ENCODE results near the gene ARMC9. TPM values are rescaled to one million over a fixed set of nuclear protein-coding genes. Genes with fewer than 3 reads are reported as not detected.

The ARMC9 gene
- total and polyA plus RNA-seq, 2 donors from 2014 or later = 7.3 to 18.2 TPM

DNA sequence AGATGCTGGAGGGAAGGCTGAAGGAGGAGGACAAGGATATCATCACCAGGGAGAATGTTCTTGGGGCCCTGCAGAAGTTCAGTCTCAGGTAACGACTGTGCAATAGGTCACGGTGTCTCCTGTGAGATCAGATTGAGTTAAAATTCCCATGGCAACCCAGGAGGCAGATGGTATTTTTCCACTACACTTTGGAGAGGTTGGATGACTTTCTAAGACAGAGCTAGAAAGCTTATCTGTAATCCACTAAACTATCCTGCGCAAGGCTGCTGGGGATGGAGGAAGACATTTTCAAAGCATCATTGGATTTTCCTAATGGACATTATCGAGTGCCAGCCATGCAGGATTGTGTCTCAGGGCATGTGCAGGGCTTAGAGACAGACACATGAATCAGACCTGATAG, 74.6 kb downstream of the ARMC9 start:
- DNase-seq (no peak), FAIRE-seq (no peak)
- intact Hi-C loops (cut with DNase I) = no loop called here
- Histone ChIP-seq H3K4me3 (ENCODE audit: low read length in 3 of 3) (no peak overlapping the region), H3K4me1 (ENCODE audit: control insufficient read depth in 2 of 3, insufficient read depth in 2 of 3, low read depth in 1 of 3, low read length in 3 of 3) (no peaks in the 10 kb centered on the region), H3K27ac (ENCODE audit: low read depth in 2 of 2, low read length in 2 of 2) (no peak overlapping the region), H3K9ac (ENCODE audit: low read length in 3 of 3) (no peak overlapping the region), H3K36me3 (ENCODE audit: control insufficient read depth in 2 of 3, insufficient read depth in 3 of 3, low read length in 3 of 3) (peaks cover 5 to 25% (median 17%) of the 10 kb centered on the region in 3 donors), H3K9me3 (ENCODE audit: control insufficient read depth in 2 of 3, insufficient read depth in 1 of 3, low read length in 3 of 3) (no peaks in the 10 kb centered on the region), H3K27me3 (ENCODE audit: control insufficient read depth, insufficient read depth, low read length) (no peaks in the 10 kb centered on the region)
- no peak for TF ChIP-seq CTCF (IDR thresholded peaks at IDR 0.05; ENCODE audit: borderline replicate concordance, extremely low read depth, insufficient read depth)

GRCh38 chr2:231276987-231277386, 78.6 kb downstream of the ARMC9 start:
- H3K4me1 ChIP-seq (ENCODE audit: control insufficient read depth in 2 of 3, insufficient read depth in 2 of 3, low read depth in 1 of 3, low read length in 3 of 3) = no peaks in the 10 kb centered on the region
- no peak overlapping the region for H3K9ac ChIP-seq (ENCODE audit: low read length in 3 of 3)
- FAIRE-seq = no peak
- intact Hi-C loops (cut with DNase I) = no loop called here
- TF ChIP-seq CTCF (IDR thresholded peaks at IDR 0.05; ENCODE audit: borderline replicate concordance, extremely low read depth, insufficient read depth) = no peak
- no peak overlapping the region for H3K27ac ChIP-seq (ENCODE audit: low read depth in 2 of 2, low read length in 2 of 2)
- H3K27me3 ChIP-seq (ENCODE audit: control insufficient read depth, insufficient read depth, low read length) = no peaks in the 10 kb centered on the region
- H3K36me3 ChIP-seq (ENCODE audit: control insufficient read depth in 2 of 3, insufficient read depth in 3 of 3, low read length in 3 of 3) = peaks cover 8 to 34% (median 12%) of the 10 kb centered on the region in 3 donors
- H3K9me3 ChIP-seq (ENCODE audit: control insufficient read depth in 2 of 3, insufficient read depth in 1 of 3, low read length in 3 of 3) = no peaks in the 10 kb centered on the region
- H3K4me3 ChIP-seq (ENCODE audit: low read length in 3 of 3) = no peak overlapping the region
- no peak for DNase-seq

GRCh38 chr2:231277962-231278361, 79.5 kb downstream of the ARMC9 start:
- intact Hi-C loops (cut with DNase I) = no loop called here
- DNase-seq = no peak
- no peak overlapping the region for H3K4me3 ChIP-seq (ENCODE audit: low read length in 3 of 3)
- H3K4me1 ChIP-seq (ENCODE audit: control insufficient read depth in 2 of 3, insufficient read depth in 2 of 3, low read depth in 1 of 3, low read length in 3 of 3) = no peaks in the 10 kb centered on the region
- H3K27me3 ChIP-seq (ENCODE audit: control insufficient read depth, insufficient read depth, low read length) = no peaks in the 10 kb centered on the region
- H3K9ac ChIP-seq (ENCODE audit: low read length in 3 of 3) = no peak overlapping the region
- no peaks in the 10 kb centered on the region for H3K9me3 ChIP-seq (ENCODE audit: control insufficient read depth in 2 of 3, insufficient read depth in 1 of 3, low read length in 3 of 3)
- no peak overlapping the region for H3K27ac ChIP-seq (ENCODE audit: low read depth in 2 of 2, low read length in 2 of 2)
- no peak for FAIRE-seq
- no peak for TF ChIP-seq CTCF (IDR thresholded peaks at IDR 0.05; ENCODE audit: borderline replicate concordance, extremely low read depth, insufficient read depth)
- H3K36me3 ChIP-seq (ENCODE audit: control insufficient read depth in 2 of 3, insufficient read depth in 3 of 3, low read length in 3 of 3) = peaks cover 8 to 34% (median 12%) of the 10 kb centered on the region in 3 donors

- H3K36me3 ChIP-seq (ENCODE audit: control insufficient read depth in 2 of 3, insufficient read depth in 3 of 3, low read length in 3 of 3) = peaks cover 4 to 30% (median 5%) of the 10 kb centered on the region in 3 donors
- no peak overlapping the region for H3K4me3 ChIP-seq (ENCODE audit: low read length in 3 of 3)
- H3K4me1 ChIP-seq (ENCODE audit: control insufficient read depth in 2 of 3, insufficient read depth in 2 of 3, low read depth in 1 of 3, low read length in 3 of 3) = no peaks in the 10 kb centered on the region
- H3K27me3 ChIP-seq (ENCODE audit: control insufficient read depth, insufficient read depth, low read length) = no peaks in the 10 kb centered on the region
- H3K9ac ChIP-seq (ENCODE audit: low read length in 3 of 3) = no peak overlapping the region
- intact Hi-C loops (cut with DNase I) = no loop called here
- H3K9me3 ChIP-seq (ENCODE audit: control insufficient read depth in 2 of 3, insufficient read depth in 1 of 3, low read length in 3 of 3) = no peaks in the 10 kb centered on the region
- TF ChIP-seq CTCF (IDR thresholded peaks at IDR 0.05; ENCODE audit: borderline replicate concordance, extremely low read depth, insufficient read depth) = no peak
- DNase-seq = no peak
- H3K27ac ChIP-seq (ENCODE audit: low read depth in 2 of 2, low read length in 2 of 2) = no peak overlapping the region
- no peak for FAIRE-seq
Observed at GRCh38 chr2:231278868-231279267, 80.4 kb downstream of the ARMC9 start.
